SK-N-SH treated with all-trans-retinoic acid at 6 μM for 48 hours (cell line): ENCODE results near the gene SEC11A.

ENCODE experiments used
- ATAC-seq: fragments of 200-7000 bp; cut with Tn5 transposase; 3 replicates; pipeline ENCODE4 v1.9.1; 2020; ENCODE audit warnings: mild to moderate bottlenecking, moderate library complexity
- ARNTL ChIP-seq: fragments of 450-650 bp; formaldehyde crosslinking; IDR thresholded peaks from 2 replicates; pipeline ENCODE4 v1.5.0; 2020; ENCODE audit warnings: low read depth, mild to moderate bottlenecking, moderate library complexity, borderline replicate concordance
- BACH2 ChIP-seq: fragments of 250-450 bp; sonication (Bioruptor Pico); IDR thresholded peaks from 2 replicates; pipeline ENCODE4 v1.9.0; 2021; ENCODE audit warnings: mild to moderate bottlenecking, borderline replicate concordance
- CSDC2 ChIP-seq: fragments of 250-450 bp; sonication (Bioruptor Pico); IDR thresholded peaks from 2 replicates; pipeline ENCODE4 v1.5.0; 2020; ENCODE audit warnings: mild to moderate bottlenecking, moderate library complexity
- CSRNP3 ChIP-seq: fragments of 250-450 bp; sonication (Bioruptor Pico); IDR thresholded peaks from 2 replicates; pipeline ENCODE4 v1.5.1; 2021; ENCODE audit warnings: mild to moderate bottlenecking, moderate library complexity
- ESRRG ChIP-seq: fragments of 250-450 bp; sonication (Bioruptor Pico); IDR thresholded peaks from 2 replicates; pipeline ENCODE4 v1.6.1; 2021; ENCODE audit warnings: mild to moderate bottlenecking
- GLIS3 ChIP-seq: fragments of 250-450 bp; sonication (Bioruptor Pico); IDR thresholded peaks from 2 replicates; pipeline ENCODE4 v1.5.0; 2020; ENCODE audit warnings: mild to moderate bottlenecking, moderate library complexity
- ISL1 ChIP-seq: fragments of 250-450 bp; sonication (Bioruptor Pico); IDR thresholded peaks from 2 replicates; pipeline ENCODE4 v2.1.2; 2022; ENCODE audit warnings: mild to moderate bottlenecking, moderate library complexity
- OSR1 ChIP-seq: fragments of 250-450 bp; sonication (Bioruptor Pico); IDR thresholded peaks from 2 replicates; pipeline ENCODE4 v1.8.0; 2022; ENCODE audit warnings: moderate library complexity, mild to moderate bottlenecking, inconsistent platforms
- PATZ1 ChIP-seq: fragments of 250-450 bp; sonication (Bioruptor Pico); IDR thresholded peaks from 2 replicates; pipeline ENCODE4 v1.8.0; 2020; ENCODE audit warnings: mild to moderate bottlenecking, moderate library complexity, borderline replicate concordance
- POU6F1 ChIP-seq: fragments of 250-450 bp; sonication (Bioruptor Pico); IDR thresholded peaks from 2 replicates; pipeline ENCODE4 v1.8.0; 2021; ENCODE audit warnings: low read depth, mild to moderate bottlenecking, moderate library complexity, borderline replicate concordance
- PPARA ChIP-seq: fragments of 250-450 bp; sonication (Bioruptor Pico); IDR thresholded peaks from 2 replicates; pipeline ENCODE4 v1.5.0; 2020; ENCODE audit warnings: mild to moderate bottlenecking, borderline replicate concordance
- RARB ChIP-seq: fragments of 250-450 bp; sonication (Bioruptor Pico); IDR thresholded peaks from 2 replicates; pipeline ENCODE4 v1.8.0; 2021; ENCODE audit warnings: mild to moderate bottlenecking, moderate library complexity
- SNAI2 ChIP-seq: fragments of 250-450 bp; sonication (Bioruptor Pico); IDR thresholded peaks from 2 replicates; pipeline ENCODE4 v1.5.0; 2020; ENCODE audit warnings: mild to moderate bottlenecking, moderate library complexity
- TCF4 ChIP-seq: fragments of 250-450 bp; sonication (Bioruptor Pico); IDR thresholded peaks from 2 replicates; pipeline ENCODE4 v1.8.0; 2021; ENCODE audit warnings: mild to moderate bottlenecking, moderate library complexity, borderline replicate concordance
- TOX ChIP-seq: fragments of 250-450 bp; sonication (Bioruptor Pico); IDR thresholded peaks from 2 replicates; pipeline ENCODE4 v1.8.0; 2021; ENCODE audit warnings: mild to moderate bottlenecking, moderate library complexity, borderline replicate concordance
- TSHZ2 ChIP-seq: fragments of 250-450 bp; sonication (Bioruptor Pico); IDR thresholded peaks from 2 replicates; pipeline ENCODE4 v1.5.0; 2020; ENCODE audit warnings: mild to moderate bottlenecking, moderate library complexity
- ZC3H10 ChIP-seq: fragments of 250-450 bp; sonication (Bioruptor Pico); IDR thresholded peaks from 2 replicates; pipeline ENCODE4 v1.5.1; 2021; ENCODE audit warnings: mild to moderate bottlenecking, moderate library complexity
- ZFP3 ChIP-seq: fragments of 250-450 bp; sonication (Bioruptor Pico); IDR thresholded peaks from 2 replicates; pipeline ENCODE4 v1.5.0; 2020; ENCODE audit warnings: mild to moderate bottlenecking, moderate library complexity
- ZFP30 ChIP-seq: fragments of 450-650 bp; formaldehyde crosslinking; IDR thresholded peaks from 2 replicates; pipeline ENCODE4 v1.5.0; 2022; ENCODE audit warnings: mild to moderate bottlenecking, moderate library complexity
- ZNF565 ChIP-seq: fragments of 450-650 bp; formaldehyde crosslinking; conservative IDR thresholded peaks from 2 replicates; pipeline ENCODE4 v1.5.0; 2020; ENCODE audit warnings: low read depth, mild to moderate bottlenecking, moderate library complexity
- ZNF70 ChIP-seq: fragments of 450-650 bp; formaldehyde crosslinking; IDR thresholded peaks from 2 replicates; pipeline ENCODE4 v1.5.0; 2020; ENCODE audit warnings: mild to moderate bottlenecking, moderate library complexity

SEC11A gene

GRCh38 chr15:84685304-84685703, 30.6 kb downstream of the SEC11A start:
- peak; percentile 20; the same call in 1 of the 2 replicates for TF ChIP-seq ZFP3
- TF ChIP-seq POU6F1 (CRISPR knock-in tag), result no peak
- ATAC-seq, result peak; percentile 99

GRCh38 chr15:84684092-84684491, 31.8 kb downstream of the SEC11A start:
- TF ChIP-seq ZC3H10 (no peak), PPARA (no peak), POU6F1 (CRISPR knock-in tag) (no peak), BACH2 (CRISPR knock-in tag) (no peak), TCF4 (CRISPR knock-in tag) (no peak), ZNF70 (CRISPR knock-in tag) (no peak), OSR1 (CRISPR knock-in tag) (no peak), GLIS3 (no peak), ZNF565 (CRISPR knock-in tag) (no peak), CSDC2 (CRISPR knock-in tag) (no peak), ZFP30 (CRISPR knock-in tag) (no peak), ARNTL (no peak), RARB (CRISPR knock-in tag) (no peak), TOX (CRISPR knock-in tag) (no peak), ISL1 (CRISPR knock-in tag) (no peak)
- TF ChIP-seq, all 23 proteins: peak for 0
- no peak for ATAC-seq

GRCh38 chr15:84681831-84682230, 34.1 kb downstream of the SEC11A start:
- no peak for TF ChIP-seq ARNTL
- no peak for ATAC-seq

- no peak for TF ChIP-seq GLIS3
- TF ChIP-seq CSRNP3 (CRISPR knock-in tag), result no peak
- TF ChIP-seq CSDC2 (CRISPR knock-in tag), result no peak
- no peak for TF ChIP-seq OSR1 (CRISPR knock-in tag)
- TF ChIP-seq ZNF70 (CRISPR knock-in tag), result no peak
- TF ChIP-seq PPARA, result no peak
- no peak for TF ChIP-seq ARNTL
- TF ChIP-seq ZFP3, result no peak
- no peak for TF ChIP-seq ESRRG (CRISPR knock-in tag)
- no peak for TF ChIP-seq ZFP30 (CRISPR knock-in tag)
- TF ChIP-seq SNAI2, result no peak
- TF ChIP-seq PATZ1, result no peak
- ATAC-seq, result peak; percentile 97
Measured at GRCh38 chr15:84671211-84671610, 44.7 kb downstream of the SEC11A start.

- ATAC-seq, result no peak
- no peak for TF ChIP-seq PPARA
- TF ChIP-seq GLIS3, result no peak
- no peak for TF ChIP-seq SNAI2
- no peak for TF ChIP-seq TOX (CRISPR knock-in tag)
- TF ChIP-seq OSR1 (CRISPR knock-in tag), result no peak
- no peak for TF ChIP-seq ISL1 (CRISPR knock-in tag)
- no peak for TF ChIP-seq BACH2 (CRISPR knock-in tag)
- TF ChIP-seq CSRNP3 (CRISPR knock-in tag), result no peak
- TF ChIP-seq PATZ1, result no peak
- TF ChIP-seq TCF4 (CRISPR knock-in tag), result no peak
- no peak for TF ChIP-seq TSHZ2 (CRISPR knock-in tag)
- no peak for TF ChIP-seq ZNF565 (CRISPR knock-in tag)
- no peak for TF ChIP-seq ESRRG (CRISPR knock-in tag)
Measured at GRCh38 chr15:84669726-84670125, 46.2 kb downstream of the SEC11A start.
